NCI-H2081 (cell line): ENCODE data around the gene PRR3.

ENCODE experiments used
- DNase-seq, 2 experiments: peaks; one replicate each; lab custom pipeline; 2025; lab: John Stamatoyannopoulos, UW

Gene PRR3

GRCh38 chr6:30612213-30612612, 55.1 kb downstream of the PRR3 start:
- DNase-seq: peak in 1 of 2 experiments; percentile 11

GRCh38 chr6:30612687-30613248, 55.7 kb downstream of the PRR3 start:
- no peak for DNase-seq
